ENCODE results near the gene IKBKG. TPM values are rescaled to one million over a fixed set of nuclear protein-coding genes. Genes with fewer than 3 reads are reported as not detected.
"Not testable (repeated sequence)": the region's sequence is repeated elsewhere in the genome, so short reads cannot be mapped to it uniquely, and the experiment has no call there.

IKBKG gene
- total RNA-seq, 1 donor from 2014 or later: 11.8 TPM

GRCh38 chrX:154549766-154550165 lies 2.3 kb downstream of the IKBKG start:
- DNase-seq (ENCODE audit: extremely low spot score in 2 of 2): no peak
- Histone ChIP-seq H3K9me3 (no peaks in the 10 kb centered on the region), H3K36me3 (no peaks in the 10 kb centered on the region), H3K27me3 (no peaks in the 10 kb centered on the region), H3K4me3 (no peak overlapping the region), H3K27ac (no peak overlapping the region), H3K4me1 (peaks cover 28% of the 10 kb centered on the region)
- no peak for TF ChIP-seq POLR2A (IDR thresholded peaks at IDR 0.05)
- no peak for TF ChIP-seq CTCF (IDR thresholded peaks at IDR 0.05)
- no peak for TF ChIP-seq POLR2AphosphoS5 (IDR thresholded peaks at IDR 0.05; ENCODE audit: insufficient read depth in 1 of 2, low read depth in 1 of 2)
- intact Hi-C loops (cut with DNase I): no loop called here

DNA sequence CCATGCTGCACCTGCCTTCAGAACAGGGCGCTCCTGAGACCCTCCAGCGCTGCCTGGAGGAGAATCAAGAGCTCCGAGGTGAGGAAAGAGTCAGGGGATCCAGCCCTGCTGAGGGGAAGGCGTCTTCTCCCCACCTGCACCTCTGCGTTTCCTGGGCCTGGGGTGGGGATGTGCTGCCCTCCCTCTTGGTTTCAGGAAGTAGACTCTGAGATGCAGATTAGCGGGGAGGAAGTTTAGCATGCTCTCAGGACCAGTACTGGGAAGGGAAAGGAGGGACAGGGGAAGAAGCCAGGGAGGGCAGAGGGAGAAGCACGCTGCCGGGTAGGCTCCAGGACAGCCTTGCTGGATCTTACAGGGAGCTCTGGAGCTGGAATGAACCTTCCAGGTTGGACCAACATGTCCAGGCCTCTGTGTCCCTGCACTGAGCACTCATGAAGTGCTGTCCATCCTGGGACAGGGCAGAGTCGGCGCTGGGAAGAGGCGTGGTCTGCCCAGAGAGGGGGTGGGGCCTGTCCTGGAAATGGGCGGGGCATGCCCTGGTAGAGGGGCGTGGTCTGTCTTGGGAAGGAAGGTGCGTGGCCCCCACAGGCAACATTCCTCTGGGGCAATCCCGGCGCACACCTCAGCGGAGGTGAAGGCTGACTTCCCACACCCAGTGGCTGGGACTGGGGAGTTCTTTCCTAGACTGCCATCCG lies 4.8 kb downstream of the IKBKG start:
- H3K36me3 ChIP-seq; intact Hi-C loops (cut with DNase I): not testable (repeated sequence)
- H3K4me1 ChIP-seq: peaks cover 12% of the 10 kb centered on the region

DNA sequence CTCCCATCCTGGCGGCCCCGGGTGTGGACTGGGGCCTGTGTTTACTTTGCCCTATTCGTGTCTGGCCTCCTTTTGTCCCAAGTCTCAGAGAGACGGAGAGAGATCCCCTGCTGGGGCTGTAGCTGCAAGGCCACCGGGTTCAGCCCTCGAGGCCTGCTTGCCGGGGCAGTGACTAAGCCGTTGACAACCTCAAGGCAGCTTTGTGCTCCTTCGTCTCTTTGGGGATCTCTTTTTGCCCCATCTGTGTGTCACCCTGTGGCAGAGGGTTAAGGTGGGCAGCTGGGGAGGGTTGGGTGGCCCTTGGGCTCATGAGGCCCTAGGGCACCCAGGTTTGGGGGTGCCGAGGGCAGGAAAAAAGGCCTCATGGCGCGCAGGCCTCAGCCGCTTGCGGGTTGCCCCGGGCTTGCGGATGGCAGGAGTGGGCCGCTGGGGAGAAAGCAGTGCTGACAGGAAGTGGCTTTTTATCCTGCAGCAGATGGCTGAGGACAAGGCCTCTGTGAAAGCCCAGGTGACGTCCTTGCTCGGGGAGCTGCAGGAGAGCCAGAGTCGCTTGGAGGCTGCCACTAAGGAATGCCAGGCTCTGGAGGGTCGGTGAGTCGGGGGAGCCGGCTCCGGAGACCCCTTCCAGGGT lies 10.8 kb downstream of the IKBKG start:
- H3K4me1 ChIP-seq; H3K36me3 ChIP-seq; intact Hi-C loops (cut with DNase I); H3K27ac ChIP-seq; H3K4me3 ChIP-seq; H3K27me3 ChIP-seq; H3K9me3 ChIP-seq; DNase-seq (ENCODE audit: extremely low spot score in 2 of 2): not testable (repeated sequence)

More for the DNA sequence above, 4.8 kb downstream of the IKBKG start:
- not testable (repeated sequence) for H3K9me3 ChIP-seq; H3K27ac ChIP-seq; H3K27me3 ChIP-seq; DNase-seq (ENCODE audit: extremely low spot score in 2 of 2); H3K4me3 ChIP-seq

- H3K4me1 ChIP-seq; intact Hi-C loops (cut with DNase I); DNase-seq (ENCODE audit: extremely low spot score in 2 of 2); H3K36me3 ChIP-seq; H3K27ac ChIP-seq; H3K27me3 ChIP-seq; H3K4me3 ChIP-seq; H3K9me3 ChIP-seq: not testable (repeated sequence)
Observed at GRCh38 chrX:154558896-154559295, 11.5 kb downstream of the IKBKG start.

DNA sequence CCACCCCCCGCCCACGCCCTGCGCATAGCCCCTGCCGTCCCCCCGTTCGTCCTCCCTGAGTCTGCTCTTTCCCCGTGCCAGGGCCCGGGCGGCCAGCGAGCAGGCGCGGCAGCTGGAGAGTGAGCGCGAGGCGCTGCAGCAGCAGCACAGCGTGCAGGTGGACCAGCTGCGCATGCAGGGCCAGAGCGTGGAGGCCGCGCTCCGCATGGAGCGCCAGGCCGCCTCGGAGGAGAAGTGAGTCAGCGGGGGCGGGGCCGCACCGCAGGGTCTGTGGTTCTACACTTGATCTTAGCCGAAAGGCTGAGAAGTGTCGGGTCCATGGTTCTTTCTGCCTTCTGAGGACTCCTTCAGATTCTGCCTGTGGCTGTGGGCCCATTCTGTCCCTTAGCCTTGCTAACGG lies 12.9 kb downstream of the IKBKG start:
- H3K27me3 ChIP-seq; H3K9me3 ChIP-seq; H3K36me3 ChIP-seq; H3K4me1 ChIP-seq; DNase-seq (ENCODE audit: extremely low spot score in 2 of 2); H3K27ac ChIP-seq; H3K4me3 ChIP-seq; intact Hi-C loops (cut with DNase I): not testable (repeated sequence)

- H3K4me1 ChIP-seq; H3K4me3 ChIP-seq; H3K36me3 ChIP-seq; H3K9me3 ChIP-seq; H3K27ac ChIP-seq; intact Hi-C loops (cut with DNase I); DNase-seq (ENCODE audit: extremely low spot score in 2 of 2); H3K27me3 ChIP-seq: not testable (repeated sequence)
Observed at GRCh38 chrX:154562295-154562694, 14.9 kb downstream of the IKBKG start.

- H3K27me3 ChIP-seq; H3K36me3 ChIP-seq; H3K9me3 ChIP-seq; H3K4me3 ChIP-seq; H3K27ac ChIP-seq; DNase-seq (ENCODE audit: extremely low spot score in 2 of 2); H3K4me1 ChIP-seq; intact Hi-C loops (cut with DNase I): not testable (repeated sequence)
Observed at GRCh38 chrX:154570361-154570760, 22.9 kb downstream of the IKBKG start.

GRCh38 chrX:154573061-154573460 lies 25.6 kb downstream of the IKBKG start:
- DNase-seq (ENCODE audit: extremely low spot score in 2 of 2); H3K9me3 ChIP-seq; H3K4me1 ChIP-seq; H3K27ac ChIP-seq; H3K27me3 ChIP-seq; H3K4me3 ChIP-seq; H3K36me3 ChIP-seq; intact Hi-C loops (cut with DNase I): not testable (repeated sequence)

DNA sequence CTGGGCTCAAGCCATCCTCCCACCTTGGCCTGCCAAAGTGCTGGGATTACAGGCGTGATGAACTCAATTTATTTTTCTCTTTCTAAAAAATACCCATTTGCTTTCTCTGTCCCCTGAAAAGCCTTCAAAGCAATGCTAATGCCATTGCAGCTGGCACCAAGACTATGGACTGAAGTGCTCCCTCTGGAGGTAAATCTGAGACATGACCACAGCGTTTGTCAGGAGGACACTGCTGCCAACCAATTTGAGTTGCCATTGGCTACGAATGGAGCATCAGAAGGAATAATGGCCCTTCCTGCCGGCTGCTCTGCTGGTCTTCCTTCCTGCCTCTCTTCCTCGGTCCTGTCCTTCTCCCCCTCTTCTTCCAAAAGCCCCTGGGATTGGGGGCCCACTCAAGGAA lies 27.7 kb downstream of the IKBKG start:
- H3K27me3 ChIP-seq: not testable (repeated sequence)

DNA sequence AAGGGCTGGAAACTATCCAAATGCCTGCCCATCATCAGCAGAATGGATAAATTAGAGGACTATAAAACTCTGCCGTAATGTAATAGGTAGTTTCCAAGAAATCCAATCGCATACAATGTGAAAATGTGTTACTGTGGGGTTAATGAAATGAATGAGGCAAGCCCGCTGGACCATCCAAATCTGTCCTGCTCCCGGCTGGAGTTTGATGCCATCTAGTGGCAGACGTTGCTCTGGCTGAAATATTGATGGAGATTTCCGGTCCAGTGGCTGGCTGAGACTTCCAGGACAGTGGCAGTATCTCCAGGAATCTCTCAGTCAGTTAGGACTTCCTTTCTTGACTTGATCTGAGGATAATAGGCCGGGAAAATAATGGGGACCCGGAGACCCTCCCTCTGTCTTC lies 35.6 kb downstream of the IKBKG start:
- DNase-seq (ENCODE audit: extremely low spot score in 2 of 2); intact Hi-C loops (cut with DNase I); H3K4me1 ChIP-seq: not testable (repeated sequence)

More for the DNA sequence above, 27.7 kb downstream of the IKBKG start:
- H3K4me3 ChIP-seq; DNase-seq (ENCODE audit: extremely low spot score in 2 of 2); H3K4me1 ChIP-seq; H3K36me3 ChIP-seq; H3K9me3 ChIP-seq; H3K27ac ChIP-seq; intact Hi-C loops (cut with DNase I): not testable (repeated sequence)

GRCh38 chrX:154584585-154585183 lies 37.3 kb downstream of the IKBKG start, which contains the start of gene CTAG1A:
CTAG1A (plus strand) TSS chrX:154585133; CDS start chrX:154585207, 74 bp downstream.
- H3K27me3 ChIP-seq: not testable (repeated sequence)

More for the DNA sequence above, 35.6 kb downstream of the IKBKG start:
- not testable (repeated sequence) for H3K27ac ChIP-seq, H3K36me3 ChIP-seq, H3K4me3 ChIP-seq, H3K27me3 ChIP-seq, H3K9me3 ChIP-seq

GRCh38 chrX:154590415-154590814 lies 43.0 kb downstream of the IKBKG start:
- H3K4me1 ChIP-seq; intact Hi-C loops (cut with DNase I); H3K4me3 ChIP-seq; H3K36me3 ChIP-seq; DNase-seq (ENCODE audit: extremely low spot score in 2 of 2); H3K27ac ChIP-seq; H3K9me3 ChIP-seq; H3K27me3 ChIP-seq: not testable (repeated sequence)

More at GRCh38 chrX:154584585-154585183, 37.3 kb downstream of the IKBKG start, which contains the start of gene CTAG1A:
- DNase-seq (ENCODE audit: extremely low spot score in 2 of 2); H3K36me3 ChIP-seq; intact Hi-C loops (cut with DNase I); H3K4me3 ChIP-seq; H3K27ac ChIP-seq; H3K4me1 ChIP-seq; H3K9me3 ChIP-seq: not testable (repeated sequence)

Measured in vagina (tissue), 2 donors.